Small intestine (tissue), 7 donors: ENCODE data around the gene STX10. TPM values are rescaled to one million over a fixed set of nuclear protein-coding genes. Genes with fewer than 3 reads are reported as not detected.

Source experiments
- DNase-seq, 2 donors: peaks; one replicate each; pipeline versions ENCODE4 v3.0.0 to v3.0.0-alpha.2; 2013
- FAIRE-seq: peaks from 2 replicates; lab custom pipeline; 2012; peaks lifted over from hg19 to GRCh38; lab: Jason Lieb, UNC
- H3K27ac ChIP-seq, 3 donors: one replicate each; pipeline ENCODE4 v1.5.1; 2013; ENCODE audit warnings: low read length in 2 of 3, mild to moderate bottlenecking in 2 of 3, control low read depth in 1 of 3, inconsistent platforms in 1 of 3, low read depth in 1 of 3, moderate library complexity in 1 of 3
- H3K27me3 ChIP-seq, 3 donors: one replicate each; pipeline ENCODE4 v1.6.1; 2013; ENCODE audit warnings: low read length in 3 of 3, inconsistent platforms in 1 of 3; ENCODE audit not compliant: control insufficient read depth in 3 of 3, insufficient read depth in 3 of 3
- H3K36me3 ChIP-seq, 3 donors: one replicate each; pipeline ENCODE4 v1.6.1; 2013; ENCODE audit warnings: low read length in 3 of 3, inconsistent platforms in 1 of 3, low read depth in 1 of 3, mild to moderate bottlenecking in 1 of 3, moderate library complexity in 1 of 3; ENCODE audit not compliant: control insufficient read depth in 3 of 3, insufficient read depth in 2 of 3
- H3K4me1 ChIP-seq, 3 donors: one replicate each; pipeline ENCODE4 v1.6.1; 2013; ENCODE audit warnings: low read length in 2 of 3, inconsistent platforms in 1 of 3, low read depth in 1 of 3, mild to moderate bottlenecking in 1 of 3, moderate library complexity in 1 of 3; ENCODE audit not compliant: control insufficient read depth in 3 of 3, insufficient read depth in 2 of 3
- H3K4me3 ChIP-seq, 3 donors: one replicate each; pipeline ENCODE4 v1.5.1; 2013; ENCODE audit warnings: low read length in 3 of 3, control low read depth in 1 of 3, inconsistent platforms in 1 of 3, low read depth in 1 of 3, mild to moderate bottlenecking in 1 of 3, moderate library complexity in 1 of 3
- H3K9me3 ChIP-seq, 2 donors: one replicate each; pipeline ENCODE4 v1.6.1; 2013; ENCODE audit warnings: low read depth in 1 of 2, low read length in 1 of 2; ENCODE audit not compliant: control insufficient read depth in 2 of 2, insufficient read depth in 1 of 2
- WGBS, 3 donors: extraction: QIAGEN DNeasy Blood & Tissue Kit; methylation state at CpG; one replicate each; pipeline ENCODE4 v1.1.7; 2013; 5-methylcytosine and 5-hydroxymethylcytosine counted together
- polyA plus RNA-seq, 4 donors: library from polyadenylated mRNA; stranded (reverse) in 3 of 4; unstranded in 1 of 4; fragments of 200-250 nt in 3 of 4; fragments of 120-200 nt in 1 of 4; gene quantifications; one replicate each; pipeline versions ENCODE4 v1.2.1 to v1.2.3, GENCODE V29; 2013
- donor health status: healthy with polysubstance abuse.
- donor health status: control.
- donor health status: control.
- donor health status: Bipolar disorder and iron deficiency.
- donor health status: healthy.

The STX10 gene
- polyA plus RNA-seq, 4 donors, result 46.3 to 162 (median 138) TPM

DNA sequence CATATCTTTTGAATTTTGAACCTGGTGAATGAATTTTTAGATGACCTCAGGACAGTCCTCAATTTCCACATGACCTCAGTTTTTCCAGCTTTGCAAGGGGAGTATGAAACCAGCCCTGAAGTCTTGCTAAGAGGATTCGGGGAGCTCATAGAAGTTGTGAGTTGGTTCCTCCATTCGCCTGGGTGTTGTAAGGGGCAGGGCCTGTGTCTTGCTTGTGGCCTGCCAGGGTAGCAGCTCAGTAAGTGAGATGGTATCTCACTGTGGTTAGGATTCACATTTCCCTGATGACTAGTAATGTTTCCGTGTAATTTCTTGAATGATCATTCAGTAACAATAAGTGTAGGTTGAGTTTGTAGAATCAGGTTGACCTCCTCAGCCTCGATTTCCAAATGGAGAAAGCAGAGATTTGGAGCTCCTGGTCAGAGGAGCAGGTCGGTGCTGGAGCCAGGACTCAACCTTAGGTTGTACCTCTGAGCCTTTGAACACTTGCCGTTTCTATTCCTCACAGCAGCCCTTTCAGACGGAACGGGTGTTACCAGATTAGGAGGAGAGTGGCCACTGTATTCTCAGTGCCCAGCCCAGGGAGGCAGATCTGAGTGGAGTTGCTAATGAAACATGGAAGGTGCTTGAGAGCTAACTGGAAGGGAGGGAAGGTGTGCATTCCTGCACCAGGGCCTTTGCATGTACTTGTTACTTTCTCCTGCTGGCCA lies 17.5 kb downstream of the STX10 start:
- H3K4me3 ChIP-seq, result no peak overlapping the region
- no peak overlapping the region for H3K27ac ChIP-seq
- DNase-seq (no peak), FAIRE-seq (no peak)
- WGBS, 3 donors, result 78 to 82% (median 79%) methylated on average over 8 of the region's 8 CpGs
- no peaks in the 10 kb centered on the region for H3K4me1 ChIP-seq
- H3K36me3 ChIP-seq, result peaks cover 11 to 54% (median 18%) of the 10 kb centered on the region in 3 donors
- no peaks in the 10 kb centered on the region for H3K9me3 ChIP-seq
- H3K27me3 ChIP-seq, result no peaks in the 10 kb centered on the region

DNA sequence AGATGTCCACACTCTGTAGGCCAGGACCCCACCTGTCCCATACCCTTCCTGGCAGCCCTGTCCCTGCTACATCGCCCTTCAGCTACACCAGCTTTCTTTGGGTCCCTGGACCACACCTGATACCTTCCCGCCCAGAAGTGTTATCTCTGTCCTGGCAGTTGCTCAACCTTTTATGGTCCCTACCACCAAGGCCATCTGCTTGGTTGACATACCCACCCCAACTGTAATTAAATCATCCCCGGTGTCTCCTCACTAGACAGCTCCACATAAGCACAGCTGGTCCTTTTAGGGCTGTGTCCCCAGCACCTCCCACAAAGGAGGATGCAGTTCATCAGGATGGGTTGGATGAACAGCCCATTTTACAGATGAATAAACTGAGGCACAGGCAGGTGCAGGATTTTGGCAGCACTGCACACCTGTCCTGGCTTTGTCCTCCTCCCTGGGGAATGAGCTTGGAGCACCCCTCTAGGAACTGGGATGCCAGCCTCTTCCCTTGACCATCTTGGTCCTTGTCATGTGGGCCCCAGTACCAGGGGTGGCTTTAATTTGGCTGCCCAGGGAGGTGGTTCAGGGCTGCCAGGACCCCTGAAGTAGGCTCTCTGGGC lies 19.2 kb downstream of the STX10 start:
- no peak overlapping the region for H3K4me3 ChIP-seq
- H3K9me3 ChIP-seq, result no peaks in the 10 kb centered on the region
- H3K4me1 ChIP-seq, result no peaks in the 10 kb centered on the region
- no peaks in the 10 kb centered on the region for H3K27me3 ChIP-seq
- peak; percentile 22 to 36 for DNase-seq
- H3K27ac ChIP-seq, result no peak overlapping the region
- WGBS, 3 donors, result 40 to 77% (median 51%) methylated on average over 3 of the region's 3 CpGs
- H3K36me3 ChIP-seq, result peaks cover 6 to 44% (median 6%) of the 10 kb centered on the region in 3 donors
- FAIRE-seq, result no peak

DNA sequence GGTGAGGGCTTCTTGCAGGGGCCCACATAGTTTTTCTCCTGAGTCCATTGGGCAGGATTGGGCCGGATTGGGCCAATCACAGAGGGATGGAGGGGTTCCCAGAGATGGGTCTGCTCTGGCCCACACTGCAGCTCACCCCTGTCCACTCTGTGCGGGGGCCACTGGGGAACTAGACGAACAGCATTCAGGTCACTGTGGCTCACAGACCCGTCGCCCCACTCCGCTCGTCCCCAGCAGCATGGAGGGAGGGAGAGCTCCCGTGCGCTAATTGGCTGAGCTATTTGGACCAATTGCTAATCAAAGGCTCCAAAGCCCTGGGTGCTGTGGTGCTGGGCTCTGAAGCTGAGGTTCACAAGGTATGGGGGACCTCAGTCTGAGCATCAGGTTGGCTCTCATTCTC lies 20.8 kb downstream of the STX10 start:
- Histone ChIP-seq H3K9me3 (no peaks in the 10 kb centered on the region), H3K27ac (no peak overlapping the region), H3K36me3 (peaks cover 0 to 39% (median 1%) of the 10 kb centered on the region in 3 donors), H3K27me3 (no peaks in the 10 kb centered on the region), H3K4me3 (no peak overlapping the region), H3K4me1 (no peaks in the 10 kb centered on the region)
- no peak for FAIRE-seq
- 93 to 97% (median 96%) methylated on average over 9 of the region's 9 CpGs for WGBS, 3 donors
- DNase-seq, result no peak

DNA sequence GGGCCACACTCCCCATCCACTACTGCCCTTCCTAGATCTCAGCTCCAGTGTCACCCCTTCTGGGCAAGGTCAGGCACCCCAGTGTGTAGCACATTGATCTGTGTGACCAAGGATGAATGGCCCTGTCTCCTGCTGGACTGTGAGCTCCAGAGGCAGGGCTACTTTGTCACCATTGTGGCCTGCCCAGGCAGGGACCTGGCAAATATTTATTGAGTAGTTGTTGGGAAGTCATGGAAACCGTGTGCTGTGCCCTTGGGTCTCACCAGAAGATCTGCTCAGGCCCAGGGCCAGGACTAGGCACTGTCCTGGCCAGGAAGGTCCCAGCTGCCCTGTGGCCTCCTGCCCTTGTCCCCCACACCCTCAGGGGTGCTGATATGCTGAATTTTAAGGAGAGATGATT lies 21.6 kb downstream of the STX10 start:
- Histone ChIP-seq H3K9me3 (no peaks in the 10 kb centered on the region), H3K4me1 (no peaks in the 10 kb centered on the region), H3K4me3 (no peak overlapping the region), H3K27ac (no peak overlapping the region), H3K36me3 (peaks cover 0 to 45% (median 2%) of the 10 kb centered on the region in 3 donors), H3K27me3 (no peaks in the 10 kb centered on the region)
- 55 to 74% (median 67%) methylated on average over 1 of the region's 1 CpG for WGBS, 3 donors
- DNase-seq (no peak), FAIRE-seq (no peak)

DNA sequence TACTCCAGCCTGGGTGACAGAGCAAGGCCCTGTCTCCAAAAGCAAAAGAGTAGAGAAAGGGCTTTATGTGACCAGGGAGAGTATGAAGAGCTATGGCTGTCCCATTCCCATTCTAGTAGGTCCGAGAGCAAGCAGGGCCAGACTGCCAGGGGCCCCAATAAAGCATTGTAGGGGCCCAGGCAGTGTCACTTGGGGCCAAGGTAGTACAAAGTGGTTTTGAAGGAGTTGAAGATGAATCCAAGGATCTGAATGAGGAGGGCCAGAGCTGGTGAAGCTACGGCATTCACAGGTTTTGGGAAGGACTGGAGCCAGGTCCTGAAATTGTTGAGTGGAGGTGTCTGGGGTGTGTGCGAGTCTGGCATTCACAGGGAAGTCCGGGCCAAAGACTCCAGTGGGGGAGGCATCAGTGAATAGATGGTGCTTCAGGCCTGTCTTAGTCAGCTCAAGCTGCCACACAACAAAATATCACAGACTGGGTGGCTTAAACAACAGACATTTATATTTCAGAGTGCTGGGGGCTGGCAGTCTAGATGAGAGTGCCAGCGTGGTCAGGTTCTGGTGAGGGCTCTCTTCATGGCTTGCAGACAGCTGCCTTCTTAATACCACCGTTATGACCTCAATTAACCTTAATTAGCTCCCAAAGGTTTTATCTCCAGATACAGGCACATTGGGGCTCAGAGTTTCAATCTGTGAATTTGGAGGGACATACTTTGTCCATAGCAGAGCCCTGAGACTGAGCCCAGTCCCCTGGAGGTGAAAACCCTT lies 22.2 kb downstream of the STX10 start:
- H3K4me3 ChIP-seq, result no peak overlapping the region
- H3K27ac ChIP-seq, result no peak overlapping the region

DNA sequence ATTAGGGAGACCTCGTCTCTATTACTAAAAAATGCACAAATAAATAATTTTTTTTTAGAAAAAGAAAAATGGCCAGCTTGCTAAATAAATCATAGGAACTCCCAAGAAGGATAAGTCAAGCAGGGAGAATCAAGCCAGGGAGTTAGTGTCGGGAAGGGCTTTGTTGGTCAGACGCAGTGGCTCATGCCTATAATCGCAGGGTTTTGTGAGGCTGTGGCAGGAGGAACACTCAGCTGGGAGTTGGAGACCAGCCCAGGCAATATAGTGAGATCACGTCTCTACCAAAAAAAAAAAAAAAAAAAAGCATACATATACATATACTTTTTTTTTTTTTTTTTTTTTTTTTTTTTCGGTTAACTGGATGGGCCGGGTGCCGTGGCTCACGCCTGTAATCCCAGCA lies 23.1 kb downstream of the STX10 start:
- 85 to 91% (median 89%) methylated on average over 8 to 9 of the region's 9 CpGs for WGBS, 3 donors
- H3K36me3 ChIP-seq, result peaks cover 0 to 43% (median 2%) of the 10 kb centered on the region in 3 donors
- no peak for DNase-seq
- no peak overlapping the region for H3K4me3 ChIP-seq
- H3K27ac ChIP-seq, result no peak overlapping the region
- peaks cover 0 to 4% (median 0%) of the 10 kb centered on the region in 3 donors for H3K4me1 ChIP-seq
- no peaks in the 10 kb centered on the region for H3K9me3 ChIP-seq
- no peaks in the 10 kb centered on the region for H3K27me3 ChIP-seq
- FAIRE-seq, result no peak

More for the DNA sequence above, 22.2 kb downstream of the STX10 start:
- no peaks in the 10 kb centered on the region for H3K27me3 ChIP-seq
- H3K4me1 ChIP-seq, result no peaks in the 10 kb centered on the region
- peaks cover 0 to 49% (median 2%) of the 10 kb centered on the region in 3 donors for H3K36me3 ChIP-seq
- H3K9me3 ChIP-seq, result no peaks in the 10 kb centered on the region
- DNase-seq (no peak), FAIRE-seq (no peak)
- 87 to 91% (median 91%) methylated on average over 6 of the region's 6 CpGs for WGBS, 3 donors

DNA sequence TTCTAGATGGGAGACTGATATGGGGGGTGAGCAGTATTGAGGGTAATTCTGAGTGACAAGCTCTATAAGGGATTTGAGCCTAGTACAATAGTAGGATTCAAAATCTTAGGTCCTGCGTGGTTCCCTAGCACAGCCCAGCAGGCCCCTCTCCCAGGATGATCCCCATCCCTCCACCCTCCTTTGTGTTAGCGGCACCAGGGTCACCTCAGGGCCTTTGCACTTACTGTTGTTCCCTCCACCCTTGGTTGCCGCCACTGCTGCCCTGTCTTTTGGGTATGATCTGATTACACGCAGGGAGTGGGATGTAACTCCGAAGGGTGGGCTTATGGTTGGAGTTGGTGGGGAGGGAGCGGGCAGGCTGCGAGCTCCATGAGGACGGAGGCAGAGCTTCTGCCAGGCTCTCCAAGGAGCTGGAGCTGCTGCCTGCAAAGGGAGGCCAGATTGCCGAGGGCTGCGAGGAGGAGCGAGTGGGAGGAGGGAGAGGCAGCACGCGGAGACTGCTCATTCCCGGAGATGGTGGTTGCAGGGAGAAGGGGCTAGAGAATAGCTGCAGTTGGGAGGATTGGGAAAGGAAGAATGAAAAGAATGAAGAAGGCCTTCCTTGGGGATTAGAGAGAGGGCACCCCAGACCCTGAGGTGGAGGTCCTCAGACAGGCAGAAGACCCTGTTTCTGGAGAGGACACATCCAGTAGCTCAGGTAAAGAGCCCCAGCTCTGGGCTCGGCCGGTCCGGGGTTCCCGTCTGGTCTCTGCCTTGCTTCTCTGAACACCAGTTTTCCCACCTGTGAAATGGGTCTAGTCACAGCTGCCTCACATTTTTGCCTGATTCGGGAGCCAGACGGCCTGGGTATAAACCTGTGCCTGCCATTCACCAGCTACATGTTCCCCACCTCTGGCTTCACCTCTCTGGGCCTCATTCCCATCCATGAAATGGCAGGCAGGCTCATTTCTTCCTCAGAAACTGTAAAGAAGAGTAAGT lies 26.9 kb downstream of the STX10 start:
- WGBS, 3 donors, result 93 to 95% (median 94%) methylated on average over 20 of the region's 20 CpGs
- no peak for FAIRE-seq

More for the DNA sequence above, 26.9 kb downstream of the STX10 start:
- Histone ChIP-seq H3K9me3 (no peaks in the 10 kb centered on the region), H3K27ac (no peak overlapping the region), H3K4me3 (no peak overlapping the region), H3K4me1 (peaks cover 0 to 10% (median 4%) of the 10 kb centered on the region in 3 donors), H3K36me3 (peaks cover 0 to 40% (median 2%) of the 10 kb centered on the region in 3 donors), H3K27me3 (no peaks in the 10 kb centered on the region)
- DNase-seq, result no peak
